Smooth muscle cell of the coronary artery (primary cell): ENCODE measurements around the gene PPP1CA. TPM values are rescaled to one million over a fixed set of nuclear protein-coding genes. Genes with fewer than 3 reads are reported as not detected.

ENCODE experiments used
- total RNA-seq: library from RNA; depleted of rRNA; stranded (reverse); fragments of >200 nt; gene quantifications from 2 replicates; pipeline ENCODE4 v1.2.3, GENCODE V29; 2014; ENCODE audit warnings: low replicate concordance

PPP1CA gene
- total RNA-seq, result 81.6 and 202 TPM in 2 replicates

GRCh38 chr11:67401495-67402191 lies at the start of gene PPP1CA:
PPP1CA (minus strand) TSS chr11:67401858; CDS start chr11:67401782, 76 bp downstream.

DNA sequence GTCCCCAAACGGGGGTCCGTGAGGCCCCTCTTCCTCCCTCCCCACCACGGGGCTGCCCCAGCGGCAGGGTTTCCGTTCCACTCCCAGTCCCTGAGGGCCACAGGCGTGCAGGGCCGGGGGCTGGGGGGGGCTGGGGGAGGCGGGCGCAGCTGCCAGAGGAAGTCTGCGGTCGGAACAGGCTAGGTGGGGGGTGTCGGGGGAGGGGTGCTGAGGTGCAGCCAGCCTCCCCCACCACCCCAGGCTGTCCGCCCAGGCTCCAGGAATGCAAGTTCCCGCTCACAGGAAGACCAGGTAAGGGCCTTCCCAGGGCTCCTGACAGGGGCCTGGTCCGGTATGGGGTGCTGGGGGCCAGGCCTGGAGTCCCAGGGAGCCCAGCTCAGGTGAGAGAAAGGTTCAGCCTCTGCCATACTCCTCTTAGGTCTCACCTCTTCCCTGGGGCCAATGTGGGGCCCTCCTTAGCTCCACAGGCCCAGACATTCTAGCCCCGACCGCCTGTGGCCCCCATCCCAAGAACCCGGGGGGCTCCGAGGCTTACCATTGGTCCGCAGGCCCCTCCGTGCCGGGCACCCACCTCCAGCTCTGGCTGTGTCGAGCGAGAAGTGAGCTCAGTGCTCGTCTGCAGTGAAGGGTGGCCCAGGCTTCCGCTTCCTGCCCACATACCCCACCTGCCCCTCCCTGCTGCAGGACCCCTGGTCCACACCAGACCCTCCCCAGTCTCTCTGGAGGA lies 35.6 kb upstream of the PPP1CA start, which contains the start of gene PTPRCAP:
Gene PTPRCAP (minus strand): TSS at position 601 of the 727 bp plus-strand sequence. CDS start 63 bp downstream, at position 538.

GRCh38 chr11:67428052-67429001 lies 26.7 kb upstream of the PPP1CA start, which contains the start of gene RPS6KB2:
RPS6KB2 (plus strand) TSS chr11:67428494; CDS start chr11:67428546, 52 bp downstream.

GRCh38 chr11:67415501-67416304 lies 14.0 kb upstream of the PPP1CA start, which contains the start of gene CARNS1:
CARNS1 (plus strand) TSS chr11:67415678; CDS start chr11:67416200, 522 bp downstream.

DNA sequence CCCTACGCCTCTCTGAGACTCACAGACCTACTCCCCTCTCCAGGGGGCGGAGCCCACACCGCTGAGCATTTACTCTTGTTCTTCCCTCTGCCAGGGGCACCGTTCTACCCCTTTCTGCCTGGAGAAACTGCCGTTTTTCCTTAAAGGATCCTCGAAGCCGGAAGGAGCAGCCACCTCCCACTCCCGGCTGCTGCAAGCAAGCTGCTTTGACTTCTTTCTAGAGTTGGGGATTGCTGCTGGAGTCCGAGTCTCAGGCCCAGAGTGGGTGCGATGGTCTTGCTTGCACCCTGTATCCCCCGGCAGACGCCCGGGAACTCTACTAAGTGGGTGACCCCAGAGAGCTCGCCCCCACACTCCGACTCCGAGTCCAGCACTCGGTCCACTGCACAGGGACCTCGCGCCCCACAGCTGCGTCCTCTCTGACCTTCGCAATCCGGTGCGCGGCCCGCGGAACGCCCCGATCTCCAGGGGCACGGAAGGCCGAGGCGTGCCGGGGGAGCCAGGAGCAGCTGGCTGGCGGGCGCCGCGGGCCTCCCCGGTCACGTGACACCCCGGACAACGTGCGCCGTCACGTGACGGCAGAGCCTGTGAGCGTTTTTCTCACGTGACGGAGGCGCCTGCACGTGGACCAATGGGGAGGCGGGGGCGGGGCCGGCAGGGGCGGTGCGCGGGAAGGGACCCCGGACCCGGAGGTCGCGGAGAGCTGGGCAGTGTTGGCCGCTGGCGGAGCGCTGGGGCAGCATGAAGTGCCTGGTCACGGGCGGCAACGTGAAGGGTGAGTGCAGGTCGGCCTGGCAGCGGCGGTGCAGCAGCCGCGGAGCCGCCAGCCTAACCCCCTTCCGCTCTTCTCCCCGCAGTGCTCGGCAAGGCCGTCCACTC lies 10.1 kb downstream of the PPP1CA start, which contains the start of gene RAD9A:
Gene RAD9A (plus strand): TSS at position 683 of the 879 bp plus-strand sequence. CDS start 59 bp downstream, at position 742.

GRCh38 chr11:67372993-67373647 lies 28.5 kb downstream of the PPP1CA start, which contains the start of gene CLCF1:
CLCF1 (minus strand) TSS chr11:67373598; CDS start chr11:67373539, 59 bp downstream.

GRCh38 chr11:67353317-67354074 lies 48.2 kb downstream of the PPP1CA start, which contains the start of gene POLD4:
POLD4 (minus strand) TSS chr11:67353546; CDS start chr11:67353399, 147 bp downstream.

Other genes starting within 250 kb of the PPP1CA start
- 20.2 and 31.6 TPM in 2 replicates for gene GRK2, start 135.4 kb downstream of the PPP1CA start, total RNA-seq
- 32.9 and 34.9 TPM in 2 replicates for gene ANKRD13D, start 112.6 kb downstream of the PPP1CA start, total RNA-seq
- 8.1 and 10.2 TPM in 2 replicates for gene SSH3, start 98.3 kb downstream of the PPP1CA start, total RNA-seq
- 24.2 and 71.2 TPM in 2 replicates for gene POLD4, start 48.3 kb downstream of the PPP1CA start, total RNA-seq
- 1.8 and 3.9 TPM in 2 replicates for gene CLCF1, start 28.3 kb downstream of the PPP1CA start, total RNA-seq
- 4.1 and 4.8 TPM in 2 replicates for gene RAD9A, start 9.9 kb downstream of the PPP1CA start, total RNA-seq
- gene TBC1D10C, start 2.2 kb upstream of the PPP1CA start, total RNA-seq, result not detected in 2 replicates
- gene CARNS1, start 13.8 kb upstream of the PPP1CA start, total RNA-seq, result under 0.01 and 0.30 TPM in 2 replicates
- gene RPS6KB2, start 26.6 kb upstream of the PPP1CA start, total RNA-seq, result 24.3 and 55.9 TPM in 2 replicates
- gene PTPRCAP, start 35.8 kb upstream of the PPP1CA start, total RNA-seq, result 0.23 and 0.30 TPM in 2 replicates
- 147 and 225 TPM in 2 replicates for gene CORO1B, start 41.6 kb upstream of the PPP1CA start, total RNA-seq
- gene GPR152, start 50.9 kb upstream of the PPP1CA start, total RNA-seq, result not detected in 2 replicates
- not detected in 2 replicates for gene CABP4, start 53.5 kb upstream of the PPP1CA start, total RNA-seq
- 4.1 and 24.4 TPM in 2 replicates for gene TMEM134, start 67.4 kb upstream of the PPP1CA start, total RNA-seq
- gene AIP, start 81.2 kb upstream of the PPP1CA start, total RNA-seq, result 128 and 227 TPM in 2 replicates
- gene PITPNM1, start 103.5 kb upstream of the PPP1CA start, total RNA-seq, result 26.0 and 28.7 TPM in 2 replicates
- 2.8 and 16.2 TPM in 2 replicates for gene CDK2AP2, start 106.3 kb upstream of the PPP1CA start, total RNA-seq
- not detected in 2 replicates for gene CABP2, start 121.6 kb upstream of the PPP1CA start, total RNA-seq
- gene GSTP1, start 182.0 kb upstream of the PPP1CA start, total RNA-seq, result 443 and 1,598 TPM in 2 replicates
- gene NDUFV1, start 205.1 kb upstream of the PPP1CA start, total RNA-seq, result 201 and 458 TPM in 2 replicates
- 3.6 and 4.4 TPM in 2 replicates for gene NUDT8, start 228.1 kb upstream of the PPP1CA start, total RNA-seq
- not detected in 2 replicates for gene TBX10, start 237.9 kb upstream of the PPP1CA start, total RNA-seq
- gene ACY3, start 248.9 kb upstream of the PPP1CA start, total RNA-seq, result not detected in 2 replicates